Panc1 (cell line): ENCODE measurements around the gene SALL4. TPM values are rescaled to one million over a fixed set of nuclear protein-coding genes. Genes with fewer than 3 reads are reported as not detected.

Experiments used
- ATAC-seq: fragments of 200-7000 bp; cut with Tn5 transposase; 2 replicates; pipeline ENCODE4 v1.9.1; 2020; ENCODE audit warnings: mild to moderate bottlenecking, moderate library complexity
- BruUV-seq: library from RNA; stranded (reverse); fragments of 400-500 nt; replicated peaks from 2 replicates; lab custom pipeline; 2021; lab: Mats Ljungman, UMichigan
- CTCF ChIA-PET: fragments of 300-600 bp; sonication (Branson Sonifier 250); formaldehyde crosslinking; loops from one replicate; lab custom pipeline; 2022; ENCODE audit warnings: antibody characterized with exemption; lab: Charles Lee
- POLR2A ChIA-PET: fragments of 300-600 bp; sonication (Branson Sonifier 250); formaldehyde crosslinking; loops from one replicate; lab custom pipeline; 2022; ENCODE audit warnings: antibody characterized with exemption; lab: Charles Lee
- DNase-seq: peaks from one replicate; pipeline ENCODE4 v3.0.0-alpha.2; 2010; ENCODE audit warnings: low read depth, low spot score
- H3K27ac ChIP-seq: 2 replicates; pipeline ENCODE4 v1.5.1; 2011; ENCODE audit warnings: mild to moderate bottlenecking, low read length, inconsistent platforms
- H3K27me3 ChIP-seq: fragments of 200-500 bp; sonication (Bioruptor generic); 2 replicates; pipeline ENCODE4 v1.6.0; 2014; ENCODE audit warnings: low read length, inconsistent platforms; ENCODE audit not compliant: control insufficient read depth, insufficient read depth
- H3K36me3 ChIP-seq: fragments of 200-500 bp; sonication (Bioruptor generic); 2 replicates; pipeline ENCODE4 v1.5.1; 2014; ENCODE audit warnings: inconsistent platforms, mild to moderate bottlenecking, low read length, moderate library complexity; ENCODE audit not compliant: control insufficient read depth, insufficient read depth
- H3K4me1 ChIP-seq: 2 replicates; pipeline ENCODE4 v1.5.1; 2011; ENCODE audit warnings: inconsistent platforms, mild to moderate bottlenecking, low read length, moderate library complexity; ENCODE audit not compliant: control insufficient read depth, insufficient read depth
- H3K4me3 ChIP-seq, 2 experiments: 2 replicates each; pipeline ENCODE4 v1.5.1; 2011 to 2012; ENCODE audit warnings: low read depth in 2 of 2, low read length in 2 of 2, mild to moderate bottlenecking in 2 of 2, inconsistent platforms in 1 of 2, moderate library complexity in 1 of 2
- H3K9me3 ChIP-seq: fragments of 200-500 bp; sonication (Bioruptor generic); 2 replicates; pipeline ENCODE4 v1.5.1; 2014; ENCODE audit warnings: low read depth, mild to moderate bottlenecking, inconsistent platforms, low read length, moderate library complexity; ENCODE audit not compliant: control insufficient read depth, insufficient read depth
- POLR2AphosphoS5 ChIP-seq: IDR thresholded peaks from 2 replicates; pipeline ENCODE4 v1.6.1; 2012; ENCODE audit warnings: mild to moderate bottlenecking, low read depth, low read length, moderate library complexity
- SIN3A ChIP-seq: IDR thresholded peaks from 2 replicates; pipeline ENCODE4 v1.6.1; 2012; ENCODE audit warnings: low read depth, mild to moderate bottlenecking, low read length, moderate library complexity, borderline replicate concordance; ENCODE audit not compliant: insufficient read depth
- TCF7L2 ChIP-seq: IDR thresholded peaks from 2 replicates; pipeline ENCODE4 v1.6.1; 2011; ENCODE audit warnings: mild to moderate bottlenecking, low read depth, low read length, inconsistent platforms
- in situ Hi-C: cut with HindIII; loops from 2 replicates; pipeline ENCODE4 v1.10.0; 2016; ENCODE audit warnings: low sequenced_read_pairs, low pct_unique_long_range_greater_than_20kb
- intact Hi-C: fragments of 100-400 bp; cut with micrococcal nuclease; formaldehyde crosslinking; loops from one replicate; pipeline ENCODE4 v1.10.0; 2022; ENCODE audit not compliant: unreplicated experiment
- total RNA-seq: library from RNA; stranded (reverse); gene quantifications from one replicate; pipeline ENCODE4 v1.2.1, GENCODE V29; 2021; ENCODE audit not compliant: unreplicated experiment
- TF ChIP-seq, protein P1 (sequence below): fragments of 450-650 bp; IDR thresholded peaks from 2 replicates; pipeline ENCODE4 v1.5.1; 2017; ENCODE audit warnings: mild to moderate bottlenecking
- TF ChIP-seq, protein P2 (sequence below), 2 experiments: IDR thresholded peaks; 2 replicates each; pipeline ENCODE4 v1.6.1; 2011 to 2012; ENCODE audit warnings: low read depth in 2 of 2, control low read depth in 1 of 2, low read length in 1 of 2, mild to moderate bottlenecking in 1 of 2, moderate library complexity in 1 of 2; ENCODE audit not compliant: insufficient read depth in 1 of 2

The SALL4 gene
- total RNA-seq, 1 experiment from 2014 or later: 1.6 TPM

DNA sequence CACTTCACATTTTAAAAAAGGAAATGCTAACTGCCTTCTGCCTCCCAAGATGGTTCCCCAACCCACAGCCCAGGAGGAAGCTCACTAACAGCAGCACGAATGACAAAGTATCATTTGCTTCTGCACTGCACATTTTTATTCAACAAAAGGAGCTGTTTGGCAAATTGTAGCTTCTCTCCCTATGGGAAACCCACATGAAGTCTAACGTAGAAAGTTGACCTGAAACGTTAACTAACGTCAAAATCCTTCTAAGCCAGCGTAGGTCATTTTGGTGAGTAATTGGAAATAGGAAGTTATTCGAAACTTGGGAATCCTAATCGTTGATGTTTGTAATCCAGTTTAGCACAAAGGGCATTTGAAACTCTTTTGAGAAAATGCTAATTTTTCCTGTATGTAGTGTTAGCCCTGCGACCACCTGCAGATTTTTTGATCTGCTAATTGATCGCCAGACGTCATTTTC lies 2.9 kb downstream of the SALL4 start:
- ChIA-PET CTCF (interaction anchor here (0.6 to 1.0 kb wide), 2 partner anchors 11 to 329 kb away, joined by 3 read pairs; no protein-coding TSS in a partner anchor), POLR2A (no interaction called here)
- Histone ChIP-seq H3K36me3 (no peaks in the 10 kb centered on the region), H3K9me3 (no peaks in the 10 kb centered on the region), H3K4me3 (peak overlapping the region in 1 of 2 experiments; percentile 65; a peak in 2 of 4 replicates), H3K27me3 (no peaks in the 10 kb centered on the region), H3K4me1 (peaks cover 11% of the 10 kb centered on the region), H3K27ac (peak overlapping the region; percentile 30)
- intact Hi-C loops (no loop called here), in situ Hi-C loops (no loop called here)
- no peak for TF ChIP-seq SIN3A
- TF ChIP-seq, protein P1, sequence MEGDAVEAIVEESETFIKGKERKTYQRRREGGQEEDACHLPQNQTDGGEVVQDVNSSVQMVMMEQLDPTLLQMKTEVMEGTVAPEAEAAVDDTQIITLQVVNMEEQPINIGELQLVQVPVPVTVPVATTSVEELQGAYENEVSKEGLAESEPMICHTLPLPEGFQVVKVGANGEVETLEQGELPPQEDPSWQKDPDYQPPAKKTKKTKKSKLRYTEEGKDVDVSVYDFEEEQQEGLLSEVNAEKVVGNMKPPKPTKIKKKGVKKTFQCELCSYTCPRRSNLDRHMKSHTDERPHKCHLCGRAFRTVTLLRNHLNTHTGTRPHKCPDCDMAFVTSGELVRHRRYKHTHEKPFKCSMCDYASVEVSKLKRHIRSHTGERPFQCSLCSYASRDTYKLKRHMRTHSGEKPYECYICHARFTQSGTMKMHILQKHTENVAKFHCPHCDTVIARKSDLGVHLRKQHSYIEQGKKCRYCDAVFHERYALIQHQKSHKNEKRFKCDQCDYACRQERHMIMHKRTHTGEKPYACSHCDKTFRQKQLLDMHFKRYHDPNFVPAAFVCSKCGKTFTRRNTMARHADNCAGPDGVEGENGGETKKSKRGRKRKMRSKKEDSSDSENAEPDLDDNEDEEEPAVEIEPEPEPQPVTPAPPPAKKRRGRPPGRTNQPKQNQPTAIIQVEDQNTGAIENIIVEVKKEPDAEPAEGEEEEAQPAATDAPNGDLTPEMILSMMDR: no peak
- TF ChIP-seq POLR2AphosphoS5: no peak
- no peak for TF ChIP-seq TCF7L2
- TF ChIP-seq, protein P2, sequence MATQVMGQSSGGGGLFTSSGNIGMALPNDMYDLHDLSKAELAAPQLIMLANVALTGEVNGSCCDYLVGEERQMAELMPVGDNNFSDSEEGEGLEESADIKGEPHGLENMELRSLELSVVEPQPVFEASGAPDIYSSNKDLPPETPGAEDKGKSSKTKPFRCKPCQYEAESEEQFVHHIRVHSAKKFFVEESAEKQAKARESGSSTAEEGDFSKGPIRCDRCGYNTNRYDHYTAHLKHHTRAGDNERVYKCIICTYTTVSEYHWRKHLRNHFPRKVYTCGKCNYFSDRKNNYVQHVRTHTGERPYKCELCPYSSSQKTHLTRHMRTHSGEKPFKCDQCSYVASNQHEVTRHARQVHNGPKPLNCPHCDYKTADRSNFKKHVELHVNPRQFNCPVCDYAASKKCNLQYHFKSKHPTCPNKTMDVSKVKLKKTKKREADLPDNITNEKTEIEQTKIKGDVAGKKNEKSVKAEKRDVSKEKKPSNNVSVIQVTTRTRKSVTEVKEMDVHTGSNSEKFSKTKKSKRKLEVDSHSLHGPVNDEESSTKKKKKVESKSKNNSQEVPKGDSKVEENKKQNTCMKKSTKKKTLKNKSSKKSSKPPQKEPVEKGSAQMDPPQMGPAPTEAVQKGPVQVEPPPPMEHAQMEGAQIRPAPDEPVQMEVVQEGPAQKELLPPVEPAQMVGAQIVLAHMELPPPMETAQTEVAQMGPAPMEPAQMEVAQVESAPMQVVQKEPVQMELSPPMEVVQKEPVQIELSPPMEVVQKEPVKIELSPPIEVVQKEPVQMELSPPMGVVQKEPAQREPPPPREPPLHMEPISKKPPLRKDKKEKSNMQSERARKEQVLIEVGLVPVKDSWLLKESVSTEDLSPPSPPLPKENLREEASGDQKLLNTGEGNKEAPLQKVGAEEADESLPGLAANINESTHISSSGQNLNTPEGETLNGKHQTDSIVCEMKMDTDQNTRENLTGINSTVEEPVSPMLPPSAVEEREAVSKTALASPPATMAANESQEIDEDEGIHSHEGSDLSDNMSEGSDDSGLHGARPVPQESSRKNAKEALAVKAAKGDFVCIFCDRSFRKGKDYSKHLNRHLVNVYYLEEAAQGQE (IDR thresholded peaks at IDR 0.05; ENCODE audit: insufficient read depth in 1 of 2, low read depth in 2 of 2, low read length in 1 of 2): no peak
- no peak for DNase-seq
- no TSS peak for BruUV-seq
- ATAC-seq: no peak

DNA sequence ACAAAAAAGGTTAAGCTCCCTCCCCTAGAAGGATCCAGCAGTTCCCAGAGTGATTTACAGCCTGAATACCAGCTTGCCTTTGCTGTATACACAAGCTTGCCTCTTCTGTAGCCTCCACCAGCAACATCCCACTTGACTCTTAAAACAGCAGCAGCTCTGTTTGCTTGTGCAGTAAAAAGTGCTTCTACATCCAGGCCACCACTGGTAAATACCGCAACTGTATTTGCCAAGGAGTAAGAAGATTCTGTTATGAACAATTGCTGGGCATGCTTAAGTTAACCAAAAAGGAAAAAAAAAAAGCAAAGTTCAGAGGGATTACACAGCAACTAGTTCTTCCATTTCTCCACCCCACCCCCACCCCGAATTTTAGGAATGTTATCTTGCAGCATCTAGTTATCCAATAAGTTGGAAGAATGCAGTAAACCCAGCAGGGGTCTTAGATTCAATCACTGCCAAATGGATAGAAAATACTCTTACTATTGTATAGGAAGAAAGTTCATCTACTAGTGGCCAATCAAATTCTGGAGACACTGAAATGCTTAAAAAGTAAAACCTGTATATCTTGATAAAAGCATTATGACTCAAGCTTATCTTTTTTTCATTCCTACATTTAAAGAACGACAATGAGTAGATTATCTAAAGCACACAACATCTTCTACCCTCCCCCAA lies 4.8 kb downstream of the SALL4 start:
- intact Hi-C loops (no loop called here), in situ Hi-C loops (no loop called here)
- Histone ChIP-seq H3K27me3 (no peaks in the 10 kb centered on the region), H3K27ac (peak overlapping the region; percentile 30; the same call in 1 of the 2 replicates), H3K4me1 (peaks cover 11% of the 10 kb centered on the region), H3K9me3 (no peaks in the 10 kb centered on the region), H3K4me3 (no peak overlapping the region), H3K36me3 (no peaks in the 10 kb centered on the region)
- ChIA-PET CTCF (no interaction called here), POLR2A (no interaction called here)
- DNase-seq (no peak), ATAC-seq (0 out of 2 replicates have a peak, but pooled peaks have one; percentile 39)
- TF ChIP-seq SIN3A (no peak), POLR2AphosphoS5 (no peak), TCF7L2 (no peak)
- TF ChIP-seq, protein P2 (IDR thresholded peaks at IDR 0.05; ENCODE audit: insufficient read depth in 1 of 2, low read depth in 2 of 2, low read length in 1 of 2): no peak
- TF ChIP-seq, protein P1: no peak
- no TSS peak for BruUV-seq
